ENCODE data around the gene ERC1. TPM values are rescaled to one million over a fixed set of nuclear protein-coding genes. Genes with fewer than 3 reads are reported as not detected.
"Not testable (repeated sequence)": the region's sequence is repeated elsewhere in the genome, so short reads cannot be mapped to it uniquely, and the experiment has no call there.

The ERC1 gene
- total RNA-seq, 4 donors from 2014 or later: 58.0 to 83.2 (median 73.5) TPM

DNA sequence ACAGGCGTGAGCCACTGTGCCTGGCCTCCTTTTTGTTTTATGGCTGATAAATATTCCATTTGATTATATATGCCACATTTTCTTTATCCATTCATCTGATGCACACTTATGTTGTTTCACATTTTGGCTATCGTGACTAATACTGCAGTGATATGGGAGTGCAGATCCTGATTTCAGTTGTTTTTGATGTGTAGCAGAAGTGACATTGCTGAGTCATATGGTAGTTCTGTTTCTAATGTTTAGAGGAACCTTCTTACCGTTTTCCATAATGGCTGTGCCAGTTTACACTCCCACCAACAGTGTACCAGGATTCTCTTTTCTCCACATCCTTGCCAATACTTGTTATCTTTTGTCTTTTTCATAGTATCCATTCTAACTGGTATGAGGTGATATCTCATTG is 235.9 kb downstream of the ERC1 start:
- TF ChIP-seq EP300 (IDR thresholded peaks at IDR 0.05) (no peak), POLR2A (IDR thresholded peaks at IDR 0.05) (no peak)
- TF ChIP-seq, protein P1, sequence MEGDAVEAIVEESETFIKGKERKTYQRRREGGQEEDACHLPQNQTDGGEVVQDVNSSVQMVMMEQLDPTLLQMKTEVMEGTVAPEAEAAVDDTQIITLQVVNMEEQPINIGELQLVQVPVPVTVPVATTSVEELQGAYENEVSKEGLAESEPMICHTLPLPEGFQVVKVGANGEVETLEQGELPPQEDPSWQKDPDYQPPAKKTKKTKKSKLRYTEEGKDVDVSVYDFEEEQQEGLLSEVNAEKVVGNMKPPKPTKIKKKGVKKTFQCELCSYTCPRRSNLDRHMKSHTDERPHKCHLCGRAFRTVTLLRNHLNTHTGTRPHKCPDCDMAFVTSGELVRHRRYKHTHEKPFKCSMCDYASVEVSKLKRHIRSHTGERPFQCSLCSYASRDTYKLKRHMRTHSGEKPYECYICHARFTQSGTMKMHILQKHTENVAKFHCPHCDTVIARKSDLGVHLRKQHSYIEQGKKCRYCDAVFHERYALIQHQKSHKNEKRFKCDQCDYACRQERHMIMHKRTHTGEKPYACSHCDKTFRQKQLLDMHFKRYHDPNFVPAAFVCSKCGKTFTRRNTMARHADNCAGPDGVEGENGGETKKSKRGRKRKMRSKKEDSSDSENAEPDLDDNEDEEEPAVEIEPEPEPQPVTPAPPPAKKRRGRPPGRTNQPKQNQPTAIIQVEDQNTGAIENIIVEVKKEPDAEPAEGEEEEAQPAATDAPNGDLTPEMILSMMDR (IDR thresholded peaks at IDR 0.05): no peak
- DNase-seq (ENCODE audit: low spot score in 2 of 2): no peak
- H3K27me3 ChIP-seq: no peaks in the 10 kb centered on the region
- H3K4me3 ChIP-seq: no peak overlapping the region
- no peaks in the 10 kb centered on the region for H3K9me3 ChIP-seq
- WGBS, 2 donors: 85 to 92% methylated on average over 3 of the region's 3 CpGs
- no peak overlapping the region for H3K27ac ChIP-seq
- no peaks in the 10 kb centered on the region for H3K36me3 ChIP-seq
- no peaks in the 10 kb centered on the region for H3K4me1 ChIP-seq

DNA sequence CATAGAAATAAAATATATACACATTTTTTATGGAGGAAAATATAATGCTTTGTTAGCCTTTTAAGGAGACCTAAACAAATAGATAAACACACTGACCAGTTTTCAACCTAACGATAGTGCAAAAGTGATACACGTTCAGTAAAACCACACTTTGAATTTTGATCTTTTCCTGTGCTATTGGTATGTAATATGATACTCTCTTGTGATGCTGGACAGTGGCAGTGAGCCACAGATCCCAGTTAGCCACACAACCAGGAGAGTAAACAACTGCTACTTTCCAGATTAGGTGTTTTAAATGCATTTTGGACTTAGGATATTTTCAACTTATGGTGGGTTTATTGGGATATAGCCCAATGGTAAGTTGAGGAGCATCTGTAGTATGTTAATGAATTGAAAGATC is 243.1 kb downstream of the ERC1 start:
- TF ChIP-seq, protein P1 (IDR thresholded peaks at IDR 0.05): no peak
- TF ChIP-seq EP300 (IDR thresholded peaks at IDR 0.05): no peak
- TF ChIP-seq POLR2A (IDR thresholded peaks at IDR 0.05): no peak
- 70 to 71% methylated on average over 2 of the region's 2 CpGs for WGBS, 2 donors
- no peak for DNase-seq (ENCODE audit: low spot score in 2 of 2)

DNA sequence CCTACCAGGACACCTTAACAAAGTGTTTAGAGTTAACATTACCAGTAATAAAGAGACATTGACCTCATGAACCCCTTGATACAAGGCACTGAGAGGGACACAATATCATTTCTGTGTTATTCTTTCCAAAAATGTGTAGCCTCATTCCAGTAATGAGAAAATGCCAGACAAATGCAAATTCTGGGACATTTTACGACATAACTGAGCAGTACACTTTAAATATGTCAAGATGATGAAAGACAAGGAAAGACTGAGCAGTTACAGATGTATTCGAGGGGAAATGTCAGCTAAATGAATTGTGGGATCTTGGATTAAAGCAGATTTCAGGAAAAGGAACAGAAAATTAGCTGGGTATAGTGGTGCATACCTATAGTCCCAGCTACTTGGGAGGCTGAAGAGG is 255.6 kb downstream of the ERC1 start:
- Histone ChIP-seq H3K27ac (no peak overlapping the region), H3K9me3 (no peaks in the 10 kb centered on the region), H3K4me3 (no peak overlapping the region), H3K36me3 (no peaks in the 10 kb centered on the region), H3K4me1 (no peaks in the 10 kb centered on the region), H3K27me3 (no peaks in the 10 kb centered on the region)
- DNase-seq (ENCODE audit: low spot score in 2 of 2): no peak
- TF ChIP-seq EP300 (IDR thresholded peaks at IDR 0.05) (no peak), POLR2A (IDR thresholded peaks at IDR 0.05) (no peak)
- TF ChIP-seq, protein P1 (IDR thresholded peaks at IDR 0.05): no peak
- WGBS, 2 donors: 52 to 57% methylated on average over 2 of the region's 2 CpGs

More for the DNA sequence above, 243.1 kb downstream of the ERC1 start:
- Histone ChIP-seq H3K27ac (no peak overlapping the region), H3K36me3 (peaks cover 0 to 16% (median 0%) of the 10 kb centered on the region in 3 donors), H3K9me3 (no peaks in the 10 kb centered on the region), H3K27me3 (no peaks in the 10 kb centered on the region), H3K4me1 (no peaks in the 10 kb centered on the region), H3K4me3 (no peak overlapping the region)

DNA sequence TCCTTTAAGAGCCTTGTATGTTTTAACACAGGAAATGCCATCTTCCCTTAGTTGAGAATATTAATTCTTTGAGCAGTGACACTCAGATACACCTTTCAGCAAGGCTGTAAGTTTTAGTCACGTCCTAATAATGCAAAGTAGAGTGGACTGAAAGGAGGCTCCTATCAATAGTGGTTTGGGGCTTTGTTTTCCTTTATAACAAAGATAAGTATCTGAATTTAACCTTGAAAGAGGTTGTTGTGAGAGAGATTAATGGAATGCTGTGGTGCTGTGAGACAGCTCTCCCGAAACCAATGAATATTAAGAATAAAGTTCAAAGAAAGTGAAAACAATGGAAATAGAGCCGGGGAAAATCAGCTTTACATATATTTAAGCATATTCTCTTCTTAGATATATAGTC is 259.6 kb downstream of the ERC1 start:
- Histone ChIP-seq H3K27me3 (no peaks in the 10 kb centered on the region), H3K27ac (no peak overlapping the region), H3K36me3 (peaks cover 0 to under 1% (median 0%) of the 10 kb centered on the region in 3 donors), H3K9me3 (no peaks in the 10 kb centered on the region), H3K4me1 (no peaks in the 10 kb centered on the region), H3K4me3 (no peak overlapping the region)
- 65 to 71% methylated on average over 3 of the region's 3 CpGs for WGBS, 2 donors
- no peak for TF ChIP-seq POLR2A (IDR thresholded peaks at IDR 0.05)
- TF ChIP-seq, protein P1 (IDR thresholded peaks at IDR 0.05): no peak
- no peak for DNase-seq (ENCODE audit: low spot score in 2 of 2)

DNA sequence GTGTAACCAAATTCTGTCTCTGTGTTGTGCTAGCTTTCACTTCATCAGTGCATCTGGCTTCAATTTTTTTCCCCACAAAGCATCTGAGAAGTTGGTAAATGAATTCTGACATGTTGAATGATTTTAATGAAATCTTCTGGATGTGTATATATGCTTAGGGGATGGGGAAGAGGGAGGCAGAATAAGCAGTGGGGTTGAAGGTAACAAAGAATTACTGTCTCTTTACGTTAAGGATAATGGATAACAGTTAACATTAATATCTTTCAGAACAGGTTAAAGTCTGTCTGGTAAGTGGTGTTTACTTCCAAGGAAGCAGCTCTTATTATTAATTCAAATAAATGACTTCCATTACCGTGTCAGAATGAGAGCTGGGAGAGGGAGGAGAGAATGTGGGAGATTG is 261.7 kb downstream of the ERC1 start:
- H3K9me3 ChIP-seq: no peaks in the 10 kb centered on the region
- H3K4me1 ChIP-seq: no peaks in the 10 kb centered on the region
- no peak for DNase-seq (ENCODE audit: low spot score in 2 of 2)
- TF ChIP-seq, protein P1 (IDR thresholded peaks at IDR 0.05): no peak
- no peak for TF ChIP-seq POLR2A (IDR thresholded peaks at IDR 0.05)
- no peak for TF ChIP-seq EP300 (IDR thresholded peaks at IDR 0.05)
- peaks cover 0 to 13% (median 0%) of the 10 kb centered on the region in 3 donors for H3K36me3 ChIP-seq
- no peaks in the 10 kb centered on the region for H3K27me3 ChIP-seq
- no peak overlapping the region for H3K4me3 ChIP-seq
- 49 to 56% methylated on average over 2 of the region's 2 CpGs for WGBS, 2 donors
- no peak overlapping the region for H3K27ac ChIP-seq

DNA sequence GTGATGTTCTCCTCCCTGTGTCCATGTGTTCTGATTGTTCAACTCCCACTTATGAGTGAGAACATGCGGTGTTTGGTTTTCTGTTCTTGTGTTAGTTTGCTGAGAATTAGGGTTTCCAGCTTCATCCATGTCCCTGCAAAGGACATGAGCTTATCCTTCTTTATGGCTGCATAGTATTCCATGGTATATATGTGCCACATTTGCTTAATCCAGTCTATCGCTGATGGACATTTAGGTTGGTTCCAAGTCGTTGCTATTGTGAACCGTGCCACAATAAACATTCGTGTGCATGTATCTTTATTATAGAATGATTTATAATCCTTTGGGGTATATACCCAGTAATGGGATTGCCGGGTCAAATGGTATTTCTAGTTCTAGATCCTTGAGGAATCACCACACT is 264.1 kb downstream of the ERC1 start:
- not testable (repeated sequence) for H3K4me1 ChIP-seq; H3K4me3 ChIP-seq; DNase-seq (ENCODE audit: low spot score in 2 of 2); H3K27me3 ChIP-seq; H3K27ac ChIP-seq; H3K9me3 ChIP-seq
- WGBS, 2 donors: 93 to 99% methylated on average over 6 of the region's 6 CpGs
- H3K36me3 ChIP-seq: peaks cover 0 to 13% (median 0%) of the 10 kb centered on the region in 3 donors

DNA sequence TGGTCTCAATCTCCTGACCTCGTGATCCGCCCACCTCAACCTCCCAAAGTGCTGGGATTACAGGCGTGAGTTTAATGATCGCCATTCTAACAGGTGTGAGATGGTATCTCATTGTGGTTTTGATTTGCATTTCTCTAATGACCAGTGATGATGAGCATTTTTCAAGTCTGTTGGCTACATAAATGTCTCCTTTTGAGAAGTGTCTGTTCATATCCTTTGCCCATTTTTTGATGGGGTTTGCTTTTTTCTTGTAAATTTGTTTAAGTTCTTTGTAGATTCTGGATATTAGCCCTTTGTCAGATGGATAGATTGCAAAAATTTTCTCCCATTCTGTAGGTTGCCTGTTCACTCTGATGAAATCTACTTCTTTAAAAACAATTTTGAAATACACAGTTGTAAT is 264.8 kb downstream of the ERC1 start:
- not testable (repeated sequence) for DNase-seq (ENCODE audit: low spot score in 2 of 2); H3K27ac ChIP-seq; H3K4me3 ChIP-seq; H3K4me1 ChIP-seq; H3K27me3 ChIP-seq; H3K9me3 ChIP-seq
- peaks cover 0 to 13% (median 0%) of the 10 kb centered on the region in 3 donors for H3K36me3 ChIP-seq
- 98 to 99% methylated on average over 4 of the region's 4 CpGs for WGBS, 2 donors

Data from tibial nerve (tissue), 4 donors.